Right lobe of liver (tissue), 6 donors: ENCODE results near the gene EIF3J. TPM values are rescaled to one million over a fixed set of nuclear protein-coding genes. Genes with fewer than 3 reads are reported as not detected.
"Not testable (repeated sequence)": the region's sequence is repeated elsewhere in the genome, so short reads cannot be mapped to it uniquely, and the experiment has no call there.

Experiments used
- ATAC-seq, 4 donors: fragments of 200-7000 bp; cut with Tn5 transposase; one replicate each; pipeline ENCODE4 v1.9.1; 2020; ENCODE audit warnings: mild to moderate bottlenecking in 4 of 4, moderate library complexity in 4 of 4
- DNase-seq, 3 donors: peaks; one replicate each; pipeline ENCODE4 v3.0.0-alpha.2; 2020
- H3K27ac ChIP-seq, 3 donors: fragments of 200-600 bp; one replicate each; pipeline ENCODE4 v1.8.0; 2022
- H3K27me3 ChIP-seq, 2 donors: fragments of 200-600 bp; one replicate each; pipeline ENCODE4 v1.8.0; 2022
- H3K36me3 ChIP-seq, 4 donors: fragments of 200-600 bp; sonication (generic) in 1 of 4; one replicate each; pipeline versions ENCODE4 v1.5.1 to v1.8.0; 2017 to 2022; ENCODE audit warnings: control low read depth in 1 of 4
- H3K4me1 ChIP-seq, 4 donors: fragments of 200-600 bp; sonication (generic) in 1 of 4; one replicate each; pipeline versions ENCODE4 v1.5.1 to v1.8.0; 2017 to 2022; ENCODE audit warnings: control low read depth in 1 of 4
- H3K4me3 ChIP-seq, 3 donors: fragments of 200-600 bp; one replicate each; pipeline ENCODE4 v1.8.0; 2022
- H3K9me3 ChIP-seq, 4 donors: fragments of 200-600 bp; sonication (generic) in 1 of 4; one replicate each; pipeline versions ENCODE4 v1.5.1 to v1.8.0; 2017 to 2022; ENCODE audit warnings: control low read depth in 1 of 4
- POLR2A ChIP-seq: fragments of 450-650 bp; IDR thresholded peaks from one replicate; pipeline ENCODE4 v1.6.1; 2017; ENCODE audit warnings: antibody characterized with exemption, mild to moderate bottlenecking
- WGBS: methylation state at CpG from one replicate; pipeline ENCODE4 v1.1.6; 2018; ENCODE audit warnings: low coverage, low lambda C conversion rate; ENCODE audit not compliant: insufficient coverage; ENCODE audit errors: missing lambda C conversion rate; 5-methylcytosine and 5-hydroxymethylcytosine counted together
- intact Hi-C, 2 donors: fragments of 100-400 bp; cut with DNase I; formaldehyde crosslinking; loops; one replicate each; pipeline versions ENCODE4 v1.11.2 to v1.14.1; 2022
- total RNA-seq, 6 experiments: library from RNA; depleted of rRNA in 2 of 6; stranded (reverse); fragments of >200 nt in 2 of 6; fragmentation: NEBNext Ultra II Directional in 3 of 6; extraction: Animal tissue kit (Norgen Biotek cat#: 25700) in 3 of 6; gene quantifications; one replicate each; pipeline versions ENCODE4 v1.1.0 to v1.2.4, GENCODE V29; 2016 to 2023
- TF ChIP-seq, protein P1 (sequence below), 4 donors: fragments of 200-600 bp in 3 of 4; fragments of 450-650 bp in 1 of 4; IDR thresholded peaks; one replicate each; pipeline versions ENCODE4 v1.5.1 to v1.8.0; 2016 to 2022; ENCODE audit warnings: antibody characterized with exemption in 4 of 4, mild to moderate bottlenecking in 2 of 4
- donor health status: DM: no; HTN: yes; CAD: no.
- donor health status: DM: no; HTN: no; CAD: no.
- donor health status: DM: no; HTN: no; CAD: no.
- donor health status: DM: no; HTN: yes; CAD: no.
- donor health status: DM: no; HTN: yes; CAD: no.

Gene EIF3J
- total RNA-seq, 6 experiments from 2014 or later, result 30.1 to 59.8 (median 45.9) TPM

DNA sequence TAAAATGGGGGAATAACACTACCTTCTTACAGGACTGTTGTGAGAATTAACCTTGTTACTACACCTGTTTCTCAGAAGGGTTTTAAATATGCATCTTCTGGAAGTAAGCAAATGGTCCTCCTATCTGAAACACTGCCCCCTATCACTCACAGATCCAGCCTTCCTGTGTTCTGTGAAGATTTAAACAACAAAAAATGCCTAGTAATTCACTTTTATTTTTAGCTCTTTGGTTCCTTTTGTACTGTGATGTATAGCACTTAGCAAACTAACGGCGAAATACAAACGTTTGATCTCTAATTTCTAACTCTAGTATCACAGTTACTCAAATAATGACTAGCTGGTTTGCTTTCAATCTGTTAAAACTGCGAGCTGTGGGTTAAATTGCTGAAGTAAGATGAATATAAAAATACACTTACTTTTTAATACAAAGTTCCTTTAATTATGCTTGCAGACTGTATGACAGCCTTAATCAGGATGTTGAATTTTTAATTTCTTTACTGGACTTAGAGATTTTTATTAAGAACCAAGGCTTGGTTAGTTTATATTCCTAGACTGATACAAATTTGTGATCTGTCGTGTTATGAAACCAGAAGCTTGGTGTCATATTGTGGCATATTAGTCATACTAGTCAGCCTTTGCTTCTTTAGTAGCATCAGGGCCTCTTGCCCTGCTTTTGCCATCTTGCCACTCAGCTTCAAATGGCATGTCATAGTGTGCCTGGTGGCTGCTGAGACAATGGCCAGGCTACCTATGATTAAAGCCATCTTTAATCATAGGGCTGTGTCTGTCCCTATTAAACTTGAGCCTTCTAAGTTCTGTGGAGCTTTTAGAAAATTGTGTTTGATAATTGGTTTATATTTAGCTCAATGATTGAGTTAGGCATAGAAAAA is 9.2 kb downstream of the EIF3J start:
- ATAC-seq, result peak in 3 of 4 donors; percentile 26 to 38 (median 30)
- WGBS, result 48% methylated on average over 5 of the region's 5 CpGs

GRCh38 chr15:44549152-44549551 is 12.2 kb downstream of the EIF3J start:
- H3K4me1 ChIP-seq, DNase-seq, H3K9me3 ChIP-seq, ATAC-seq, H3K27ac ChIP-seq, intact Hi-C loops, H3K4me3 ChIP-seq, H3K27me3 ChIP-seq: not testable (repeated sequence)
- peaks cover 0 to 29% (median 7%) of the 10 kb centered on the region in 4 donors for H3K36me3 ChIP-seq
- WGBS, result 100% methylated on average over 4 of the region's 9 CpGs

More for the DNA sequence above, 9.2 kb downstream of the EIF3J start:
- H3K36me3 ChIP-seq, result no peaks in the 10 kb centered on the region
- no peak for DNase-seq
- TF ChIP-seq, protein P1, sequence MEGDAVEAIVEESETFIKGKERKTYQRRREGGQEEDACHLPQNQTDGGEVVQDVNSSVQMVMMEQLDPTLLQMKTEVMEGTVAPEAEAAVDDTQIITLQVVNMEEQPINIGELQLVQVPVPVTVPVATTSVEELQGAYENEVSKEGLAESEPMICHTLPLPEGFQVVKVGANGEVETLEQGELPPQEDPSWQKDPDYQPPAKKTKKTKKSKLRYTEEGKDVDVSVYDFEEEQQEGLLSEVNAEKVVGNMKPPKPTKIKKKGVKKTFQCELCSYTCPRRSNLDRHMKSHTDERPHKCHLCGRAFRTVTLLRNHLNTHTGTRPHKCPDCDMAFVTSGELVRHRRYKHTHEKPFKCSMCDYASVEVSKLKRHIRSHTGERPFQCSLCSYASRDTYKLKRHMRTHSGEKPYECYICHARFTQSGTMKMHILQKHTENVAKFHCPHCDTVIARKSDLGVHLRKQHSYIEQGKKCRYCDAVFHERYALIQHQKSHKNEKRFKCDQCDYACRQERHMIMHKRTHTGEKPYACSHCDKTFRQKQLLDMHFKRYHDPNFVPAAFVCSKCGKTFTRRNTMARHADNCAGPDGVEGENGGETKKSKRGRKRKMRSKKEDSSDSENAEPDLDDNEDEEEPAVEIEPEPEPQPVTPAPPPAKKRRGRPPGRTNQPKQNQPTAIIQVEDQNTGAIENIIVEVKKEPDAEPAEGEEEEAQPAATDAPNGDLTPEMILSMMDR (IDR thresholded peaks at IDR 0.05), result peak in 2 of 4 donors; percentile 22 to 32
- TF ChIP-seq POLR2A, result no peak
- H3K9me3 ChIP-seq, result no peaks in the 10 kb centered on the region
- H3K27ac ChIP-seq, result no peak overlapping the region
- intact Hi-C loops, result no loop called here
- H3K4me3 ChIP-seq, result no peak overlapping the region
- no peaks in the 10 kb centered on the region for H3K27me3 ChIP-seq
- peaks cover 0 to 22% (median 0%) of the 10 kb centered on the region in 4 donors for H3K4me1 ChIP-seq

GRCh38 chr15:44550256-44550655 is 13.3 kb downstream of the EIF3J start:
- no peak overlapping the region for H3K4me3 ChIP-seq
- 30% methylated on average over 3 of the region's 3 CpGs for WGBS
- H3K9me3 ChIP-seq, result no peaks in the 10 kb centered on the region
- TF ChIP-seq, protein P1 (IDR thresholded peaks at IDR 0.05), result peak; percentile 18 to 45 (median 37)
- TF ChIP-seq POLR2A, result no peak
- H3K4me1 ChIP-seq, result no peaks in the 10 kb centered on the region
- H3K27ac ChIP-seq, result no peak overlapping the region
- peaks cover 0 to 40% (median 12%) of the 10 kb centered on the region in 4 donors for H3K36me3 ChIP-seq
- intact Hi-C loops, result no loop called here
- DNase-seq (no peak), ATAC-seq (peak; percentile 29 to 59 (median 40))
- no peaks in the 10 kb centered on the region for H3K27me3 ChIP-seq

DNA sequence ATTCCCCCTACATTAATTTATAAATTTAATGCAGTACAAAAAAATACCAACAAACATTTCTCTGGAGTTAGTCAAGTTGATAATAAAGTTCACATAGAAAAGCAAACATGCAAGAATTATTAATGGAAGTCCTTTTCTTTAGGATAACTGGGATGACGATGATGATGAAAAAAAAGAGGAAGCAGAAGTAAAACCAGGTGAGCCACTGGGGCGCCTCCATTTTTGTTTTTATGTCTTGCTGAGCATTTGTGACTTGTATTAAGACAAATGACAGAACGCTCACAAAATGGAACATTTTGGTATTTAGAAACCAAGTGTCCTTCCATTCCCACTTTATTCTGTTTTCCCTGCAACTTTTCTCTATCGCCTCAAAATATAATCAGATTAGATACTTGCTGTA is 13.8 kb downstream of the EIF3J start:
- DNase-seq, result no peak
- ATAC-seq, result no peak
- WGBS, result 93% methylated on average over 4 of the region's 4 CpGs

More for the DNA sequence above, 13.8 kb downstream of the EIF3J start:
- TF ChIP-seq POLR2A, result no peak
- TF ChIP-seq, protein P1 (IDR thresholded peaks at IDR 0.05), result no peak
- H3K27ac ChIP-seq, result no peak overlapping the region
- peaks cover 0 to 45% (median 16%) of the 10 kb centered on the region in 4 donors for H3K36me3 ChIP-seq
- H3K4me1 ChIP-seq, result no peaks in the 10 kb centered on the region
- intact Hi-C loops, result no loop called here
- H3K4me3 ChIP-seq, result no peak overlapping the region
- H3K27me3 ChIP-seq, result no peaks in the 10 kb centered on the region
- H3K9me3 ChIP-seq, result no peaks in the 10 kb centered on the region
